ENCODE data around the gene MTARC2.
A peak's percentile ranks its signal among the peaks of the same experiment; 100 is the strongest.

The MTARC2 gene

GRCh38 chr1:220764757-220765156 is 16.6 kb downstream of the MTARC2 start:
- H3K4me1 ChIP-seq: no peaks in the 10 kb centered on the region
- H3K4me3 ChIP-seq: no peak overlapping the region
- in situ Hi-C loops (cut with MboI; ENCODE audit: low sequenced_read_pairs): loop anchor here (25.0 kb wide), 2 partner anchors 577 to 927 kb away; no protein-coding TSS in a partner anchor
- no peaks in the 10 kb centered on the region for H3K36me3 ChIP-seq (replicated peaks)
- H3K9me3 ChIP-seq: no peaks in the 10 kb centered on the region
- no peak for DNase-seq (ENCODE audit: low spot score in 2 of 2)
- H3K27me3 ChIP-seq (ENCODE audit: low read depth): no peaks in the 10 kb centered on the region

- in situ Hi-C loops (cut with MboI; ENCODE audit: low sequenced_read_pairs): loop anchor here (25.0 kb wide), 2 partner anchors 580 to 930 kb away; no protein-coding TSS in a partner anchor
- H3K27me3 ChIP-seq (ENCODE audit: low read depth): no peaks in the 10 kb centered on the region
- no peak overlapping the region for H3K4me3 ChIP-seq
- H3K4me1 ChIP-seq: no peaks in the 10 kb centered on the region
- no peaks in the 10 kb centered on the region for H3K9me3 ChIP-seq
- DNase-seq (ENCODE audit: low spot score in 2 of 2): no peak
- H3K36me3 ChIP-seq (replicated peaks): no peaks in the 10 kb centered on the region
These were observed 19.4 kb downstream of the MTARC2 start for GRCh38 chr1:220767312-220768125.

GRCh38 chr1:220768126-220768601 is 20.0 kb downstream of the MTARC2 start:
- DNase-seq (ENCODE audit: low spot score in 2 of 2): no peak
- Histone ChIP-seq H3K36me3 (replicated peaks) (no peaks in the 10 kb centered on the region), H3K27me3 (ENCODE audit: low read depth) (no peaks in the 10 kb centered on the region), H3K4me1 (no peaks in the 10 kb centered on the region), H3K4me3 (no peak overlapping the region), H3K9me3 (no peaks in the 10 kb centered on the region)
- in situ Hi-C loops (cut with MboI; ENCODE audit: low sequenced_read_pairs): loop anchor here (25.0 kb wide), 2 partner anchors 581 to 931 kb away; no protein-coding TSS in a partner anchor

- no peak for DNase-seq (ENCODE audit: low spot score in 2 of 2)
- H3K4me1 ChIP-seq: no peaks in the 10 kb centered on the region
- no peaks in the 10 kb centered on the region for H3K36me3 ChIP-seq (replicated peaks)
- no peaks in the 10 kb centered on the region for H3K9me3 ChIP-seq
- H3K4me3 ChIP-seq: no peak overlapping the region
- H3K27me3 ChIP-seq (ENCODE audit: low read depth): no peaks in the 10 kb centered on the region
- in situ Hi-C loops (cut with MboI; ENCODE audit: low sequenced_read_pairs): loop anchor here (25.0 kb wide), 2 partner anchors 582 to 932 kb away; no protein-coding TSS in a partner anchor
These were observed 21.1 kb downstream of the MTARC2 start for GRCh38 chr1:220769205-220769604.

- no peak for DNase-seq (ENCODE audit: low spot score in 2 of 2)
- Histone ChIP-seq H3K27me3 (ENCODE audit: low read depth) (no peaks in the 10 kb centered on the region), H3K4me3 (no peak overlapping the region), H3K4me1 (no peaks in the 10 kb centered on the region; the same call in 1 of the 2 replicates), H3K36me3 (replicated peaks) (no peaks in the 10 kb centered on the region), H3K9me3 (no peaks in the 10 kb centered on the region)
- in situ Hi-C loops (cut with MboI; ENCODE audit: low sequenced_read_pairs): loop anchor here (10.0 to 25.0 kb wide), 3 partner anchors 476 to 933 kb away; no protein-coding TSS in a partner anchor
These were observed 22.3 kb downstream of the MTARC2 start for GRCh38 chr1:220770245-220770913.

GRCh38 chr1:220772846-220773245 is 24.7 kb downstream of the MTARC2 start:
- in situ Hi-C loops (cut with MboI; ENCODE audit: low sequenced_read_pairs): loop anchor here (10.0 to 25.0 kb wide), 3 partner anchors 478 to 936 kb away; no protein-coding TSS in a partner anchor
- DNase-seq (ENCODE audit: low spot score in 2 of 2): no peak
- no peaks in the 10 kb centered on the region; the same call in 1 of the 2 replicates for H3K4me1 ChIP-seq
- H3K4me3 ChIP-seq: no peak overlapping the region
- H3K27me3 ChIP-seq (ENCODE audit: low read depth): no peaks in the 10 kb centered on the region
- no peaks in the 10 kb centered on the region for H3K36me3 ChIP-seq (replicated peaks)
- no peaks in the 10 kb centered on the region for H3K9me3 ChIP-seq

- Histone ChIP-seq H3K4me3 (no peak overlapping the region), H3K9me3 (no peaks in the 10 kb centered on the region), H3K27me3 (ENCODE audit: low read depth) (no peaks in the 10 kb centered on the region), H3K4me1 (no peaks in the 10 kb centered on the region; the same call in 1 of the 2 replicates), H3K36me3 (replicated peaks) (no peaks in the 10 kb centered on the region)
- in situ Hi-C loops (cut with MboI; ENCODE audit: low sequenced_read_pairs): loop anchor here (10.0 to 25.0 kb wide), 2 partner anchors 481 to 788 kb away; no protein-coding TSS in a partner anchor
- DNase-seq (ENCODE audit: low spot score in 2 of 2): peak in 1 of 2 experiments; percentile 76
These were observed 27.2 kb downstream of the MTARC2 start for GRCh38 chr1:220775240-220775853.

- in situ Hi-C loops (cut with MboI; ENCODE audit: low sequenced_read_pairs): loop anchor here (10.0 to 25.0 kb wide), 2 partner anchors 481 to 789 kb away; no protein-coding TSS in a partner anchor
- H3K4me1 ChIP-seq: no peaks in the 10 kb centered on the region; the same call in 1 of the 2 replicates
- H3K4me3 ChIP-seq: no peak overlapping the region
These were observed 28.1 kb downstream of the MTARC2 start for GRCh38 chr1:220776254-220776653.

GRCh38 chr1:220776720-220777326 is 28.7 kb downstream of the MTARC2 start:
- H3K36me3 ChIP-seq (replicated peaks): no peaks in the 10 kb centered on the region
- no peaks in the 10 kb centered on the region; the same call in 1 of the 2 replicates for H3K4me1 ChIP-seq
- no peaks in the 10 kb centered on the region for H3K27me3 ChIP-seq (ENCODE audit: low read depth)
- peak; percentile 59 to 94 for DNase-seq (ENCODE audit: low spot score in 2 of 2)
- in situ Hi-C loops (cut with MboI; ENCODE audit: low sequenced_read_pairs): loop anchor here (10.0 to 25.0 kb wide), 2 partner anchors 482 to 790 kb away; no protein-coding TSS in a partner anchor
- no peak overlapping the region for H3K4me3 ChIP-seq
- no peaks in the 10 kb centered on the region for H3K9me3 ChIP-seq

More at GRCh38 chr1:220776254-220776653, 28.1 kb downstream of the MTARC2 start:
- no peaks in the 10 kb centered on the region for H3K9me3 ChIP-seq
- H3K27me3 ChIP-seq (ENCODE audit: low read depth): no peaks in the 10 kb centered on the region
- DNase-seq (ENCODE audit: low spot score in 2 of 2): no peak
- no peaks in the 10 kb centered on the region for H3K36me3 ChIP-seq (replicated peaks)

- in situ Hi-C loops (cut with MboI; ENCODE audit: low sequenced_read_pairs): loop anchor here (25.0 kb wide), 1 partner anchor 796 kb away; no protein-coding TSS in a partner anchor
- no peak overlapping the region for H3K4me3 ChIP-seq
- no peak for DNase-seq (ENCODE audit: low spot score in 2 of 2)
- no peaks in the 10 kb centered on the region for H3K9me3 ChIP-seq
- peaks cover 15% of the 10 kb centered on the region for H3K4me1 ChIP-seq
- no peaks in the 10 kb centered on the region for H3K27me3 ChIP-seq (ENCODE audit: low read depth)
- no peaks in the 10 kb centered on the region for H3K36me3 ChIP-seq (replicated peaks)
These were observed 35.3 kb downstream of the MTARC2 start for GRCh38 chr1:220783453-220783852.

GRCh38 chr1:220784751-220785150 is 36.6 kb downstream of the MTARC2 start:
- no peak overlapping the region for H3K4me3 ChIP-seq
- in situ Hi-C loops (cut with MboI; ENCODE audit: low sequenced_read_pairs): loop anchor here (25.0 kb wide), 1 partner anchor 797 kb away; no protein-coding TSS in a partner anchor
- no peaks in the 10 kb centered on the region for H3K36me3 ChIP-seq (replicated peaks)
- H3K4me1 ChIP-seq: peaks cover 15% of the 10 kb centered on the region
- no peaks in the 10 kb centered on the region; the same call in 1 of the 2 replicates for H3K9me3 ChIP-seq
- no peaks in the 10 kb centered on the region for H3K27me3 ChIP-seq (ENCODE audit: low read depth)
- no peak for DNase-seq (ENCODE audit: low spot score in 2 of 2)

GRCh38 chr1:220785166-220786056 is 37.3 kb downstream of the MTARC2 start:
- Histone ChIP-seq H3K4me3 (no peak overlapping the region), H3K36me3 (replicated peaks) (no peaks in the 10 kb centered on the region), H3K9me3 (no peaks in the 10 kb centered on the region; the same call in 1 of the 2 replicates), H3K4me1 (peaks cover 15% of the 10 kb centered on the region), H3K27me3 (ENCODE audit: low read depth) (no peaks in the 10 kb centered on the region)
- no peak for DNase-seq (ENCODE audit: low spot score in 2 of 2)
- in situ Hi-C loops (cut with MboI; ENCODE audit: low sequenced_read_pairs): loop anchor here (25.0 kb wide), 1 partner anchor 798 kb away; no protein-coding TSS in a partner anchor
